PC-3 (cell line): ENCODE data around the gene NUFIP1.

Experiments
- EZH2 ChIP-seq: fragments of 300-600 bp; sonication (generic); IDR thresholded peaks from one replicate; pipeline ENCODE4 v1.6.1; 2017; ENCODE audit warnings: antibody characterized with exemption, mild to moderate bottlenecking, low read length; ENCODE audit not compliant: unreplicated experiment
- EZH2phosphoT487 ChIP-seq: fragments of 300-600 bp; sonication (generic); IDR thresholded peaks from 2 replicates; pipeline ENCODE4 v1.6.1; 2018; ENCODE audit warnings: mild to moderate bottlenecking, antibody characterized with exemption, low read length, borderline replicate concordance

DNA sequence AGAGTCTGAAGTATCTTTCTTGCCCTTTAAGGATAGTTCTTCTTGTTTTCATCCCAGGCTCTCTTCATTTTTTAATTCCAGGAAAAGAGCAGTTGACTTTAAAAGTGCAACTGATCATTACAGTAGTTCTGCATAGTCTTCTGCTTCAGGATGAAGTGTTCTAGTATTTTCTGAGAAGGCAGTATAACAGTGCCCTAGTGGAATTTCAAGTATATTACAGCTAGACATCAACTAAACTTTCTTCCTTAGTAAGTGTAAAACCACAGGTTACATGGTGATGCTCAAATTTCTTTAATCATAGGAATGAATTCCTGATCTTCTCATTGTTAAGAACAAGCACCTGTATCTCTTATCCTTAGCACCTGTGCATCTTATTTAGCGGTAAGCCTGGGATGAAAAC lies 10.9 kb downstream of the NUFIP1 start:
- no peak for TF ChIP-seq EZH2phosphoT487
- TF ChIP-seq EZH2: no peak
